ENCODE results near the gene TSTD2. TPM values are rescaled to one million over a fixed set of nuclear protein-coding genes. Genes with fewer than 3 reads are reported as not detected.

Gene TSTD2
- total RNA-seq, 1 experiment from 2014 or later = 13.0 TPM

GRCh38 chr9:97617939-97618416, 15.2 kb downstream of the TSTD2 start:
- no peaks in the 10 kb centered on the region for H3K27me3 ChIP-seq (ENCODE audit: control insufficient read depth, insufficient read depth, low read length)
- H3K36me3 ChIP-seq (replicated peaks; ENCODE audit: control insufficient read depth, insufficient read depth, low read length) = peaks cover 7% of the 10 kb centered on the region
- DNase-seq = no peak

DNA sequence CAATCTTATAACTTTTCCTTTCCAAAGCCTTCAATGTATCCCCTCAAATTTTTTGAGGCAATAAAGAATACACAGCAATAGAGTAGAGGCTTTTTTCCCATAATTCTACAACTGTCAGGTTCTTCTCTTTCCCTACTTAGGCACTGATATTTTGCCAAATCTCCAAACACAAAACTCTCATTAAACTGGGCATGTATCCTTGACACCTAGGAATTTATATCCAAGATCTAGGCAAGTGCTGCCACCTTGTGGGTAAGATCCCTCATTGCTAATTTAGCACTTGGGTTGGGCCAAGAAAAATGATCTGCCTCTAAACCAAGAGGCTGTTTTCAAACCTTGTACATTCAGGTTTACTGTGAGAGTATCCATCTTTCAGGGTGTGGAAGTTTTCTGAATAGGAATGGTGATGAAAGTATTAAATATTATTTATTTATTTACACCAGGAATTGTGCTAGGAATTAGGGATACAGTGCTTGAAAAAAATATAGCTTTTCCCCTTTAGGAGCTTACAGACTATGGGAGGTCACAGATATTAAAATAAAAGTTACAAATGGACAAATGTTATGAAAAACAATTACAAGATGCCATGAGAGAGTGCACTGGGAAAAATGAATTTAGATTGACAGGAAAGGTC, 17.6 kb downstream of the TSTD2 start:
- peaks cover 3% of the 10 kb centered on the region for H3K36me3 ChIP-seq (replicated peaks; ENCODE audit: control insufficient read depth, insufficient read depth, low read length)
- DNase-seq = peak; percentile 62
- no peak overlapping the region for H3K4me3 ChIP-seq (ENCODE audit: insufficient read depth, low read depth, low read length)
- no peaks in the 10 kb centered on the region for H3K27me3 ChIP-seq (ENCODE audit: control insufficient read depth, insufficient read depth, low read length)

More at GRCh38 chr9:97617939-97618416, 15.2 kb downstream of the TSTD2 start:
- H3K4me3 ChIP-seq (ENCODE audit: insufficient read depth, low read depth, low read length) = no peak overlapping the region

- H3K36me3 ChIP-seq (replicated peaks; ENCODE audit: control insufficient read depth, insufficient read depth, low read length) = peaks cover 19% of the 10 kb centered on the region
- H3K27me3 ChIP-seq (ENCODE audit: control insufficient read depth, insufficient read depth, low read length) = no peaks in the 10 kb centered on the region
- no peak overlapping the region for H3K4me3 ChIP-seq (ENCODE audit: insufficient read depth, low read depth, low read length)
- DNase-seq = no peak
These were observed 28.1 kb downstream of the TSTD2 start for GRCh38 chr9:97604901-97605645.

- Histone ChIP-seq H3K4me3 (ENCODE audit: insufficient read depth, low read depth, low read length) (no peak overlapping the region), H3K27me3 (ENCODE audit: control insufficient read depth, insufficient read depth, low read length) (no peaks in the 10 kb centered on the region), H3K36me3 (replicated peaks; ENCODE audit: control insufficient read depth, insufficient read depth, low read length) (peaks cover 19% of the 10 kb centered on the region)
- no peak for DNase-seq
These were observed 30.7 kb downstream of the TSTD2 start for GRCh38 chr9:97602430-97602829.

- no peak overlapping the region for H3K4me3 ChIP-seq (ENCODE audit: insufficient read depth, low read depth, low read length)
- peaks cover 19% of the 10 kb centered on the region for H3K36me3 ChIP-seq (replicated peaks; ENCODE audit: control insufficient read depth, insufficient read depth, low read length)
These were observed 31.8 kb downstream of the TSTD2 start for GRCh38 chr9:97601228-97601898.

DNA sequence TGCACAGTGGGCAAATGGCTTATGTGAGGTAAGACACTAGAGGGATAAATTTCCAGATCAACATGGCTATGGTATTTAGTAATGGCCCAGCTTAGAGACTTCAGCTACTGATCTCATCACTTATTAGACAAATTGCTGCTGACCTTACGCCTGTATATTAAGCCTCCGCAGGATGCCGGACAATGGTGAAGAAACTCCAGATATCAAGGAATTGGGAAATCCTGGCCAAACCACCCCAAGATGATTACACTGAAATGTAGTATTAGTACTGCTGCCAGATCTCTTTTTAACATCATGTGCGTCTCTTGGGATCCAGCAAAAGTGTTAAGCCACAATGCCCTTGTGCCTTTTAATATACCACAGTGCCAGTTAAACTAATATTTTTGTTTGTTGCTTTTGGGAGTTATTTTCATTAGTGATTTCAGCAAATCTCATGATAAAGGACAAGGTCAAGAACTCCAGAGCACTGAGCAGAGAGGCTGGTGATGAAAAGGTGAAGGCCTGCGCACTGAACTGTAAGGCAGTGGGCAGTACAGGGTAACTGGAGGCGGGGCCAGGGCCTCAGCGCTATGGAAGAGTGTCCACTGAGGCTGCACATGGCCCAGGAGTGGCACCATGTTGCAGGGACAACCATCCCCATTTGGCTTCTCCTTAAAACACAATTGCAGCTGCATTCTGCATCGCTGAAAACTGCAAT, 32.5 kb downstream of the TSTD2 start:
- no peaks in the 10 kb centered on the region for H3K27me3 ChIP-seq (ENCODE audit: control insufficient read depth, insufficient read depth, low read length)
- H3K36me3 ChIP-seq (replicated peaks; ENCODE audit: control insufficient read depth, insufficient read depth, low read length) = peaks cover 19% of the 10 kb centered on the region
- H3K4me3 ChIP-seq (ENCODE audit: insufficient read depth, low read depth, low read length) = no peak overlapping the region
- DNase-seq = no peak

More at GRCh38 chr9:97601228-97601898, 31.8 kb downstream of the TSTD2 start:
- no peaks in the 10 kb centered on the region for H3K27me3 ChIP-seq (ENCODE audit: control insufficient read depth, insufficient read depth, low read length)
- no peak for DNase-seq

- Histone ChIP-seq H3K4me3 (ENCODE audit: insufficient read depth, low read depth, low read length) (no peak overlapping the region), H3K36me3 (replicated peaks; ENCODE audit: control insufficient read depth, insufficient read depth, low read length) (peaks cover 12% of the 10 kb centered on the region), H3K27me3 (ENCODE audit: control insufficient read depth, insufficient read depth, low read length) (no peaks in the 10 kb centered on the region)
- no peak for DNase-seq
These were observed 33.8 kb downstream of the TSTD2 start for GRCh38 chr9:97599314-97599846.

DNA sequence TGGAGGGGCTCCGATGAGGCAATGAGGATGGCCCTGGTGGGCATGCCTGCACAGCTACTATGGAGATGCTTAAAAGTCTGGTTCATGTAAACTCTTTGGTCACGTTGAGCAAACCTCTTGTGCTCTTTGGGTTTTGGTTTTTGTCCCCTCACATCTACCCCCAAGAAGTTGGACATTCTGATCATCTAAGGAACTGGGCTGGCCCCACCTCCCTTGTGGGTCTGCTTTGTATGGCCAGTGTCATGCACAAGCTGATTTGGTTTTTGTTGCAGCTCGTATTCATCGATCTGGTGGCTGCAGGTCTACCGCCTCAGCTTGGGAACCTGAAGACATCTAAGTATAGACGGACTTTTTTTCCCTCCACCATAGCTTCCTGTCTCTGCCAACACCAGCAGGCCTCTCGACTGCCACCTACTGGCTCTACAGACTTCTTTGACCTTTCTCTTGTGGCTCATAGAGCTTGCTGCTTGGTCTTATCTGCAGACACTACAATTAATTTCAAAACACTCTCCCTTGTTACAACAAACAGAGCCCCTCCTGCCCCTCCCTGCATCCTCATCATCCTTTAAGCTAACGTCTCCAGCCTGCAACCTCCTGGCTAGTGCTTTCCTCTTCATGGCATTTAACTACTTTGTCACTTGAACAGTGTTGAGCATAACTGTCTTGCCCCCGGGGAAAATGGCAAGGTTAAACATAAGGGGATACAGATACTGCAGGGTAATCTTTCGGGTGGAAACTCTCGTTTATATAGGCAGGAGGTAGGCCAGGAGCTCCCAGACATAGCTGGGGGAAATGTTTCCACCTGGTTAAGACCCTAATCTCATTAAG, 34.5 kb downstream of the TSTD2 start:
- Histone ChIP-seq H3K4me3 (ENCODE audit: insufficient read depth, low read depth, low read length) (no peak overlapping the region), H3K36me3 (replicated peaks; ENCODE audit: control insufficient read depth, insufficient read depth, low read length) (peaks cover 11% of the 10 kb centered on the region), H3K27me3 (ENCODE audit: control insufficient read depth, insufficient read depth, low read length) (no peaks in the 10 kb centered on the region)
- peak; percentile 74 for DNase-seq

GRCh38 chr9:97596906-97597305, 36.3 kb downstream of the TSTD2 start:
- no peak for DNase-seq
- no peaks in the 10 kb centered on the region for H3K27me3 ChIP-seq (ENCODE audit: control insufficient read depth, insufficient read depth, low read length)

GRCh38 chr9:97594381-97594921, 38.7 kb downstream of the TSTD2 start:
- Histone ChIP-seq H3K4me3 (ENCODE audit: insufficient read depth, low read depth, low read length) (no peak overlapping the region), H3K36me3 (replicated peaks; ENCODE audit: control insufficient read depth, insufficient read depth, low read length) (no peaks in the 10 kb centered on the region; the same call in 1 of the 2 replicates), H3K27me3 (ENCODE audit: control insufficient read depth, insufficient read depth, low read length) (no peaks in the 10 kb centered on the region)
- DNase-seq = no peak

More at GRCh38 chr9:97596906-97597305, 36.3 kb downstream of the TSTD2 start:
- Histone ChIP-seq H3K4me3 (ENCODE audit: insufficient read depth, low read depth, low read length) (no peak overlapping the region), H3K36me3 (replicated peaks; ENCODE audit: control insufficient read depth, insufficient read depth, low read length) (peaks cover 4% of the 10 kb centered on the region)

DNA sequence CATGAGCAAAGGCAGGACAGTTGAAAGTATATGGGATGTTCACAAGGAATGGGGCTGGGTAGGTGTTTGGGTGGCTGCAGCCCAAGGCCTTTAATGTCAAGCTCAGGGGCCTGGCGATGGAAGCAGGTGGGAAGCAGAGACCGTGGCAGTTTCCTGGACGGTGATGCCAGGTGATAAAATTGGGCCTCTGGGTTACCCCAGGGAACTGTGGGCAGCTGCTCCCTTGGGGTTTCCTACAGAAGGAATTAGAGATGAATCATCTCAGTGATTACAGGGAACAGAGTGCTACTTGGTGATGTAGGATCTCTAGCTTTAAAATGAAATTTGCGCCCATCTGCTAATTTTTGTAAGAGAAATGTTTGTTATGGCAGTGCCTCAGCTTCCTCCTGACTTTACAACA, 39.2 kb downstream of the TSTD2 start:
- H3K27me3 ChIP-seq (ENCODE audit: control insufficient read depth, insufficient read depth, low read length) = no peaks in the 10 kb centered on the region
- H3K4me3 ChIP-seq (ENCODE audit: insufficient read depth, low read depth, low read length) = no peak overlapping the region
- no peaks in the 10 kb centered on the region for H3K36me3 ChIP-seq (replicated peaks; ENCODE audit: control insufficient read depth, insufficient read depth, low read length)
- DNase-seq = no peak

DNA sequence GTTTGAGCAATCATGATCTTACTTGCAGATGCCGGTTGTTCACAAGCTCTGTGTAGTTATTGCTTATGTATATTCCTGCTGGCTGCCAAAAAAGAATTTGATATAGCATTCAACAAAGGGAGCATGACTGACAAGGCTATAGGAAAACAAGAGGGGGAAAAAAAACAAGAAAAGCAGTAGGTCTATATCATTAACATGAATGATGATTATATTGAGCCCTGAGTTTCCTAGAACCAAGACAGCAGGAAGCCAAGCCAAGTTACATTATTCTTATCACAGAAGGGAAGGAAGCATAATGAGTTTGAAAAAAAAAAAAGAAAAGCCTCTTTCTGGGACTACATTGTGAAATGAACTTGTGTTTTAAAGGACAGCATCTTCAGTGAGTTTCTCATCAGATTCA, 41.0 kb downstream of the TSTD2 start:
- DNase-seq = no peak
- Histone ChIP-seq H3K4me3 (ENCODE audit: insufficient read depth, low read depth, low read length) (no peak overlapping the region), H3K36me3 (replicated peaks; ENCODE audit: control insufficient read depth, insufficient read depth, low read length) (no peaks in the 10 kb centered on the region), H3K27me3 (ENCODE audit: control insufficient read depth, insufficient read depth, low read length) (no peaks in the 10 kb centered on the region)

DNA sequence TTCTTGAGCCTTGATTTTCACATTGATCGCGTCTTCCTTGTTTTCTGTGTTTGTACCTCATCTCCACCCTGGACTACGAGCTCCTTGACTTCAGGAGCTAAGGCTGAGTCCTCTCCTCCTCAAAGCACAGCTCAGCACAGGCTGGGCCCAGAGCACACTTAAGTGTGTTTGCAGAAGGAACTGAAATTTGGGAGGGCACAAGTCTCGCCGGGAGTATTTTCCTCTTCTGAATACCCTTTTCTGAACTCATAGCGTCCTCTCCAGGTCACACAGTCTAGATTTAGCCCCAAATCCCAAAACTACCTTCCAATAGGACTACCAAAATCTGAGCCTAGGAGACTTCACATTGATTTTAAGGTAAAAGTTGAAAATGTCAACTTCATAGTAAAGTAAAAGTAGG, 41.6 kb downstream of the TSTD2 start:
- H3K36me3 ChIP-seq (replicated peaks; ENCODE audit: control insufficient read depth, insufficient read depth, low read length) = no peaks in the 10 kb centered on the region
- H3K4me3 ChIP-seq (ENCODE audit: insufficient read depth, low read depth, low read length) = no peak overlapping the region
- no peaks in the 10 kb centered on the region for H3K27me3 ChIP-seq (ENCODE audit: control insufficient read depth, insufficient read depth, low read length)
- DNase-seq = peak; percentile 47

Data from H7 (cell line).